GM13977 (cell line): Measurements from ENCODE around the gene DNASE1L1.

Experiments used
- DNase-seq: peaks from one replicate; pipeline ENCODE4 v3.0.0; 2012; ENCODE audit warnings: low spot score
- in situ Hi-C: fragments of 300-500 bp; cut with MboI; formaldehyde crosslinking; loops from one replicate; pipeline ENCODE4 v1.12.0; 2022; ENCODE audit warnings: low sequenced_read_pairs, low pct_unique_long_range_greater_than_20kb, mixed read lengths, inconsistent platforms; ENCODE audit not compliant: unreplicated experiment
- TF ChIP-seq, protein P1 (sequence below): IDR thresholded peaks from 2 replicates; pipeline ENCODE4 v1.5.1; 2012; ENCODE audit warnings: mild to moderate bottlenecking, control low read depth; ENCODE audit not compliant: insufficient read depth; ENCODE audit errors: extremely low read depth, missing control alignments

The DNASE1L1 gene

DNA sequence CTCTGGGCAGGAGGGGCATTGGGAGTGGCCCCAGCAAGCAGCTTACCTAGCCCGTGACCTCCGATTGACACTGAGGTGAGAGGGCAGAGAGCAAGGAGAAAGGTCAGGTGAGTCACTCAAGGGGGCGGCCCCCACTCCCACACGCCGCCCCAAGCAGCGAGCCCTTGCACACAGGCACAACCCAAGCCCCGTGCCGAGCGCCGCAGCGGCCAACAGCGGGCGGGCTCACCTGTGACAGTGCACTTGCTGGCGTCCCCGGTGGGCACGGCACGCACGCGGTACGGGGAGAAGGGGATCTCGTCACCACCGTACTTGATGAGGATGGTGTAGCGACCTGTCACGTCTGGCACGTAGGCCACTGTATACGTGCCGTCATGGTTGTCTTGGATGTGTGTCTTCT lies 51.8 kb downstream of the DNASE1L1 start:
- in situ Hi-C loops: no loop called here
- DNase-seq: no peak
- TF ChIP-seq, protein P1, sequence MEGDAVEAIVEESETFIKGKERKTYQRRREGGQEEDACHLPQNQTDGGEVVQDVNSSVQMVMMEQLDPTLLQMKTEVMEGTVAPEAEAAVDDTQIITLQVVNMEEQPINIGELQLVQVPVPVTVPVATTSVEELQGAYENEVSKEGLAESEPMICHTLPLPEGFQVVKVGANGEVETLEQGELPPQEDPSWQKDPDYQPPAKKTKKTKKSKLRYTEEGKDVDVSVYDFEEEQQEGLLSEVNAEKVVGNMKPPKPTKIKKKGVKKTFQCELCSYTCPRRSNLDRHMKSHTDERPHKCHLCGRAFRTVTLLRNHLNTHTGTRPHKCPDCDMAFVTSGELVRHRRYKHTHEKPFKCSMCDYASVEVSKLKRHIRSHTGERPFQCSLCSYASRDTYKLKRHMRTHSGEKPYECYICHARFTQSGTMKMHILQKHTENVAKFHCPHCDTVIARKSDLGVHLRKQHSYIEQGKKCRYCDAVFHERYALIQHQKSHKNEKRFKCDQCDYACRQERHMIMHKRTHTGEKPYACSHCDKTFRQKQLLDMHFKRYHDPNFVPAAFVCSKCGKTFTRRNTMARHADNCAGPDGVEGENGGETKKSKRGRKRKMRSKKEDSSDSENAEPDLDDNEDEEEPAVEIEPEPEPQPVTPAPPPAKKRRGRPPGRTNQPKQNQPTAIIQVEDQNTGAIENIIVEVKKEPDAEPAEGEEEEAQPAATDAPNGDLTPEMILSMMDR: no peak

DNA sequence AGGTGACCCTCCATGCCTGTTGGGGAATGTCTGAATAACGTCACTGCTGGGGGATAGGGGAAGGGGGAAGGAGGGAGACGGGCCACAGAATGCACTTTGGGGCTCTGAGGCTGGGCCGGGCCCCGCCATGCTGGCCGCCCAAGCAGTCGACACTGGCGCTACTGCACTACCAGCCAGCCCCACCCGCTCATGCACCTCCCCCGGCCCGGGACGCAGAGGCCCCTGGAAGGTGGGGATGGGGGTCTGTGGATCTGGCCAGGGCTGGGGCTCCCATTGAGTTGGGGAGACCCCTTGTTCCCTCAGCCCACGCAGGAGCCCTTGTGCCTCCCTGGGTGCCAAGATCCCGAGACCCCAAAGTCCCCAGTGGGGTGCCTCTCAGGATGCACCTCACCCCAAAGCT lies 52.5 kb downstream of the DNASE1L1 start:
- in situ Hi-C loops: no loop called here
- TF ChIP-seq, protein P1: no peak
- no peak for DNase-seq

DNA sequence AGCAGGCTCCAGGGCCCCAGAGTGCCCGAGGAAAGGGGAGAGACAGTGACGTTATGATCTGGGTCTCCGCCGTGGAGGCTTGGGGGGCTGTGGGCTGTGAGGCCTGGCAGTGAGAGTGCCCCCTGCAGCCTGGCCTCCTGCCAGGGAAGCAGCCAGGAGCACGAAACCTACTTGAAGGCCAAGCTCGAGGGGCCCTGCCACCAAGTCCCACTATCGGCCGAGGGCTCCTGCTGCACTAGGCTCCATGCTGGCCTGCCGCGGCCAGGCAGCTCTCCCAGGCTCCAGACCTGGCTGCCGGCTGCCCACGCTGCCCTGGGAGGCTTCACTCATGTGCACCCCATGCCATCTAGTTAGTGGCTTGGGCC lies 53.3 kb downstream of the DNASE1L1 start:
- in situ Hi-C loops: no loop called here
- TF ChIP-seq, protein P1: no peak
- no peak for DNase-seq

DNA sequence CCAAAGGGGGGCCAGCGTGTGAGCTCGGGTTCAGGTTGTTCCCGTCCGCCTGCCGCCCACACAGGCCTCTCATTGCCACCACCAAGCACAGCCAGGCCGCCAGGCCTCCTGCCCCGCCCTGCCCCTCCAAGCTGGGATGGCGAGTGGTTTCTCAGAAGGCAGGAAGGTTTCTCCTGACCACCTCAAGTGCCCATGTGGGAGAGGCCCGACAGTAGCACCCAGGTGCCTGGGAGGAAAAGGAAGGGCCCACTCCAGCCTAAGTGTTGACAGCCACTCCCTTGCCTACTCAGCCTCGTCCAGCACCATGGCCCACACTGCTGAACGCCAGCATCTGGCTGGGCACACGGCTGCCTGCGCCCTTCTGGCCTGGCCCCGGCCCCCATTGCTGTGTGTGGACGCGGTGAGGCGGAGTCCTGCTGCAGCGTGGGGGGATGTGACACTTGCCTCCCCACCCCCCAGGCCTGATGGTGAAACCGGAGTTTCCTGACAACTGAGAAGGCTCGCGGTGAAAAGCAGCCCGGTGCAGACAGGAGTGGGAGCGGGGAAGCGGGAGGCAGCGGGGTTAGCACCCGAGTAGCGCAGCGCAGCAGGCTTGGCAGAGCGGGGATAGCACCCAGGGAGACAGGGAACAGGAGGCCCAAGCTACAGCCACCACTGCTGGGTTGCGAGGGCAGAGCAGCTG lies 53.8 kb downstream of the DNASE1L1 start:
- in situ Hi-C loops: no loop called here
- TF ChIP-seq, protein P1: no peak
- no peak for DNase-seq

DNA sequence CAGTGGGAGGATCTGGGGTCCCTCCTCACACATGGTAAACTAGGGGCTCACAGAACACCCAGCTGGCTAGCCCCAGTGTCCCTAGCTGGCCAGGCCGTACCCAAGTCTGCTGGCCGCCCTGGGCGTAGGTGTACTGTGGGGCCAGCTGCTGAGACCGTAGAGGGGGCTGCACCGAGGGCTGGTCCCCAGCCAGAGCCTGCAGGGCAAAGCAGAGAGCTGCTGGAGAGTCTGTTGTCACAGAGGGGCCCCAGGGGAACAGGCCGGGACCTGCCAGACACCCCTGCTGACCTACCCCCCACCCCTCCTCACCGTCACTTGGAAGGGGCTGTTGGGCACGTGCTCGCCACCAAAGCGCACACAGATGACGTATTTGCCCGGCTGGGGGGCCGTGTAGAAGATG lies 54.5 kb downstream of the DNASE1L1 start:
- no peak for DNase-seq
- TF ChIP-seq, protein P1: no peak
- in situ Hi-C loops: no loop called here

DNA sequence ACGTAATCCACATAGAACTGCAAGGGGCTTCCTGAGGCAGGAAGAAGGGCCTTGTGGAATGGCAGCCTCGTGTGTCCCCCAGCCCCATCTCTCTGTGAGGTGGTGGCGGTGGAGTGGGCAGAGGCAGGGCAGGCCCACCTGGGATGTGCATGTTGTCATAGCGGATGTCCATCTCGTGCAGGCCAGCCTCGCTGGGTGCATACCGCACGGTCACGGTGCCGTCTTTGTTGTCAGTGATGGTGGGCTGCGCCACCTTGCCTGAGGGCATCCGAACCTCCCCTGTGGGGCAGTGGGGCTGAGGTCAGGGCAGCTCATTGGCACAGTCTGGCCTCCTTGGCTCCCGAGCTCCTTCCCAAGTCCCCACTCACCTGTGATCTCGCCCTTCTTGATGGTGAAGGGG lies 55.0 kb downstream of the DNASE1L1 start:
- no peak for DNase-seq
- TF ChIP-seq, protein P1: no peak
- in situ Hi-C loops: no loop called here
